Liver (tissue), 9 donors: Measurements from ENCODE around the gene COX4I1. TPM values are rescaled to one million over a fixed set of nuclear protein-coding genes. Genes with fewer than 3 reads are reported as not detected.

Source experiments
- DNase-seq: peaks from one replicate; pipeline ENCODE4 v3.0.0-alpha.2; 2017; ENCODE audit warnings: low spot score
- H3K27ac ChIP-seq, 2 donors: one replicate each; pipeline ENCODE4 v1.7.0; 2013; ENCODE audit warnings: inconsistent platforms in 2 of 2, low read length in 2 of 2, control low read depth in 1 of 2, low read depth in 1 of 2, mild to moderate bottlenecking in 1 of 2
- H3K27me3 ChIP-seq, 4 donors: one replicate each; pipeline versions ENCODE4 v1.6.1 to v1.7.0; 2013; ENCODE audit warnings: low read length in 3 of 4, inconsistent platforms in 1 of 4, mild to moderate bottlenecking in 1 of 4, moderate library complexity in 1 of 4; ENCODE audit not compliant: control insufficient read depth in 4 of 4, insufficient read depth in 4 of 4
- H3K36me3 ChIP-seq, 4 donors: one replicate each; pipeline versions ENCODE4 v1.6.1 to v1.7.0; 2013; ENCODE audit warnings: low read length in 3 of 4, mild to moderate bottlenecking in 3 of 4, low read depth in 1 of 4, moderate library complexity in 1 of 4; ENCODE audit not compliant: control insufficient read depth in 4 of 4, insufficient read depth in 3 of 4
- H3K4me1 ChIP-seq, 4 donors: one replicate each; pipeline versions ENCODE4 v1.6.1 to v1.7.0; 2013; ENCODE audit warnings: low read length in 3 of 4, mild to moderate bottlenecking in 3 of 4, moderate library complexity in 1 of 4; ENCODE audit not compliant: control insufficient read depth in 4 of 4, insufficient read depth in 4 of 4
- H3K4me3 ChIP-seq, 3 donors: one replicate each; pipeline versions ENCODE4 v1.6.1 to v1.7.0; 2013; ENCODE audit warnings: low read length in 3 of 3, control low read depth in 1 of 3, low read depth in 1 of 3, mild to moderate bottlenecking in 1 of 3
- H3K9ac ChIP-seq, 2 donors: one replicate each; pipeline ENCODE4 v1.7.0; 2013; ENCODE audit warnings: low read length in 2 of 2, mild to moderate bottlenecking in 2 of 2, moderate library complexity in 2 of 2, control low read depth in 1 of 2, low read depth in 1 of 2
- H3K9me3 ChIP-seq, 4 donors: one replicate each; pipeline versions ENCODE4 v1.6.1 to v1.7.0; 2013; ENCODE audit warnings: low read length in 3 of 4; ENCODE audit not compliant: control insufficient read depth in 4 of 4
- CTCF ChIP-seq: fragments of 150-350 bp; IDR thresholded peaks from 2 replicates; pipeline ENCODE4 v1.5.1; 2017; ENCODE audit warnings: improper control_type of control experiment, low read depth, low read length; ENCODE audit not compliant: missing input control
- EGR1 ChIP-seq, 2 donors: IDR thresholded peaks; 2 replicates each; pipeline ENCODE4 v1.6.1; 2016 to 2018; ENCODE audit warnings: antibody characterized with exemption in 2 of 2, low read depth in 2 of 2
- FOXA1 ChIP-seq: IDR thresholded peaks from 2 replicates; pipeline ENCODE4 v1.6.1; 2016; ENCODE audit warnings: antibody characterized with exemption
- FOXA2 ChIP-seq: IDR thresholded peaks from 2 replicates; pipeline ENCODE4 v1.6.1; 2016; ENCODE audit warnings: antibody characterized with exemption
- HNF4A ChIP-seq, 2 donors: conservative IDR thresholded peaks; 2 replicates each; pipeline ENCODE4 v1.6.1; 2016; ENCODE audit warnings: antibody characterized with exemption in 2 of 2, mild to moderate bottlenecking in 2 of 2
- HNF4G ChIP-seq: IDR thresholded peaks from 2 replicates; pipeline ENCODE4 v1.6.1; 2016; ENCODE audit warnings: antibody characterized with exemption
- JUND ChIP-seq, 2 donors: IDR thresholded peaks; 2 replicates each; pipeline ENCODE4 v1.6.1; 2016; ENCODE audit warnings: antibody characterized with exemption in 2 of 2
- NR2F2 ChIP-seq: IDR thresholded peaks from 2 replicates; pipeline ENCODE4 v1.6.1; 2016; ENCODE audit warnings: antibody characterized with exemption
- RXRA ChIP-seq, 2 donors: IDR thresholded peaks; 2 replicates each; pipeline ENCODE4 v1.6.1; 2017 to 2018; ENCODE audit warnings: antibody characterized with exemption in 2 of 2, mild to moderate bottlenecking in 1 of 2
- SP1 ChIP-seq: IDR thresholded peaks from 2 replicates; pipeline ENCODE4 v1.6.1; 2018; ENCODE audit warnings: antibody characterized with exemption, mild to moderate bottlenecking
- WGBS: extraction: QIAGEN DNeasy Blood & Tissue Kit; methylation state at CpG from one replicate; pipeline ENCODE4 v1.1.7; 2013; 5-methylcytosine and 5-hydroxymethylcytosine counted together
- polyA plus RNA-seq, 2 donors: library from polyadenylated mRNA; stranded (reverse) in 1 of 2; unstranded in 1 of 2; fragments of 200-250 nt in 1 of 2; fragments of >200 nt in 1 of 2; fragmentation: Nextera tagmentation in 1 of 2; extraction: Ambion mirVana in 1 of 2; gene quantifications; one replicate each; pipeline versions ENCODE4 v1.2.1 to v1.2.3, GENCODE V29; 2013 to 2015
- total RNA-seq, 2 donors: library from RNA; depleted of rRNA; stranded (reverse); fragments of >200 nt; gene quantifications; one replicate each; pipeline ENCODE4 v1.2.3, GENCODE V29; 2014
- TF ChIP-seq, protein P1 (sequence below): IDR thresholded peaks from 2 replicates; pipeline ENCODE4 v1.6.1; 2016; ENCODE audit warnings: antibody characterized with exemption, mild to moderate bottlenecking
- TF ChIP-seq, protein P2 (sequence below): IDR thresholded peaks from 2 replicates; pipeline ENCODE4 v1.6.1; 2016; ENCODE audit warnings: antibody characterized with exemption
- TF ChIP-seq, protein P3 (sequence below): IDR thresholded peaks from 2 replicates; pipeline ENCODE4 v1.6.1; 2016; ENCODE audit warnings: antibody characterized with exemption
- donor health status: healthy.
- donor health status: healthy.
- donor health status: healthy.
- donor health status: healthy.
- donor health status: healthy.

COX4I1 gene
- total and polyA plus RNA-seq, 4 donors = 186 to 576 (median 331) TPM

GRCh38 chr16:85830821-85831220 is 31.3 kb downstream of the COX4I1 start:
- Histone ChIP-seq H3K9me3 (peaks cover 0 to 2% (median 0%) of the 10 kb centered on the region in 4 donors), H3K9ac (no peak overlapping the region), H3K4me1 (no peaks in the 10 kb centered on the region), H3K27me3 (no peaks in the 10 kb centered on the region), H3K4me3 (no peak overlapping the region), H3K27ac (no peak overlapping the region), H3K36me3 (no peaks in the 10 kb centered on the region)
- no peak for DNase-seq
- WGBS = 86% methylated on average over 9 of the region's 9 CpGs
- TF ChIP-seq JUND (IDR thresholded peaks at IDR 0.05) (no peak), NR2F2 (no peak), CTCF (no peak), HNF4A (conservative IDR thresholded peaks at IDR 0.05) (no peak), FOXA1 (no peak), HNF4G (no peak), SP1 (no peak)
- TF ChIP-seq, protein P1, sequence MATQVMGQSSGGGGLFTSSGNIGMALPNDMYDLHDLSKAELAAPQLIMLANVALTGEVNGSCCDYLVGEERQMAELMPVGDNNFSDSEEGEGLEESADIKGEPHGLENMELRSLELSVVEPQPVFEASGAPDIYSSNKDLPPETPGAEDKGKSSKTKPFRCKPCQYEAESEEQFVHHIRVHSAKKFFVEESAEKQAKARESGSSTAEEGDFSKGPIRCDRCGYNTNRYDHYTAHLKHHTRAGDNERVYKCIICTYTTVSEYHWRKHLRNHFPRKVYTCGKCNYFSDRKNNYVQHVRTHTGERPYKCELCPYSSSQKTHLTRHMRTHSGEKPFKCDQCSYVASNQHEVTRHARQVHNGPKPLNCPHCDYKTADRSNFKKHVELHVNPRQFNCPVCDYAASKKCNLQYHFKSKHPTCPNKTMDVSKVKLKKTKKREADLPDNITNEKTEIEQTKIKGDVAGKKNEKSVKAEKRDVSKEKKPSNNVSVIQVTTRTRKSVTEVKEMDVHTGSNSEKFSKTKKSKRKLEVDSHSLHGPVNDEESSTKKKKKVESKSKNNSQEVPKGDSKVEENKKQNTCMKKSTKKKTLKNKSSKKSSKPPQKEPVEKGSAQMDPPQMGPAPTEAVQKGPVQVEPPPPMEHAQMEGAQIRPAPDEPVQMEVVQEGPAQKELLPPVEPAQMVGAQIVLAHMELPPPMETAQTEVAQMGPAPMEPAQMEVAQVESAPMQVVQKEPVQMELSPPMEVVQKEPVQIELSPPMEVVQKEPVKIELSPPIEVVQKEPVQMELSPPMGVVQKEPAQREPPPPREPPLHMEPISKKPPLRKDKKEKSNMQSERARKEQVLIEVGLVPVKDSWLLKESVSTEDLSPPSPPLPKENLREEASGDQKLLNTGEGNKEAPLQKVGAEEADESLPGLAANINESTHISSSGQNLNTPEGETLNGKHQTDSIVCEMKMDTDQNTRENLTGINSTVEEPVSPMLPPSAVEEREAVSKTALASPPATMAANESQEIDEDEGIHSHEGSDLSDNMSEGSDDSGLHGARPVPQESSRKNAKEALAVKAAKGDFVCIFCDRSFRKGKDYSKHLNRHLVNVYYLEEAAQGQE = no peak
- TF ChIP-seq, protein P2, sequence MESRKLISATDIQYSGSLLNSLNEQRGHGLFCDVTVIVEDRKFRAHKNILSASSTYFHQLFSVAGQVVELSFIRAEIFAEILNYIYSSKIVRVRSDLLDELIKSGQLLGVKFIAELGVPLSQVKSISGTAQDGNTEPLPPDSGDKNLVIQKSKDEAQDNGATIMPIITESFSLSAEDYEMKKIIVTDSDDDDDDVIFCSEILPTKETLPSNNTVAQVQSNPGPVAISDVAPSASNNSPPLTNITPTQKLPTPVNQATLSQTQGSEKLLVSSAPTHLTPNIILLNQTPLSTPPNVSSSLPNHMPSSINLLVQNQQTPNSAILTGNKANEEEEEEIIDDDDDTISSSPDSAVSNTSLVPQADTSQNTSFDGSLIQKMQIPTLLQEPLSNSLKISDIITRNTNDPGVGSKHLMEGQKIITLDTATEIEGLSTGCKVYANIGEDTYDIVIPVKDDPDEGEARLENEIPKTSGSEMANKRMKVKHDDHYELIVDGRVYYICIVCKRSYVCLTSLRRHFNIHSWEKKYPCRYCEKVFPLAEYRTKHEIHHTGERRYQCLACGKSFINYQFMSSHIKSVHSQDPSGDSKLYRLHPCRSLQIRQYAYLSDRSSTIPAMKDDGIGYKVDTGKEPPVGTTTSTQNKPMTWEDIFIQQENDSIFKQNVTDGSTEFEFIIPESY = no peak
- TF ChIP-seq, protein P3, sequence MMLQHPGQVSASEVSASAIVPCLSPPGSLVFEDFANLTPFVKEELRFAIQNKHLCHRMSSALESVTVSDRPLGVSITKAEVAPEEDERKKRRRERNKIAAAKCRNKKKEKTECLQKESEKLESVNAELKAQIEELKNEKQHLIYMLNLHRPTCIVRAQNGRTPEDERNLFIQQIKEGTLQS = no peak

- no peak overlapping the region for H3K27ac ChIP-seq
- H3K27me3 ChIP-seq = no peaks in the 10 kb centered on the region
These were observed 33.2 kb downstream of the COX4I1 start for GRCh38 chr16:85832570-85833218.

More at GRCh38 chr16:85832570-85833218, 33.2 kb downstream of the COX4I1 start:
- no peak for TF ChIP-seq EGR1 (IDR thresholded peaks at IDR 0.05; ENCODE audit: low read depth in 2 of 2)
- TF ChIP-seq, protein P3 = no peak
- TF ChIP-seq RXRA (IDR thresholded peaks at IDR 0.05) = no peak
- TF ChIP-seq SP1 = no peak
- TF ChIP-seq, protein P2 = no peak
- no peak for TF ChIP-seq NR2F2
- no peak for TF ChIP-seq JUND (IDR thresholded peaks at IDR 0.05)
- no peak for TF ChIP-seq FOXA2
- TF ChIP-seq, protein P1 = no peak
- no peak for TF ChIP-seq HNF4G
- Histone ChIP-seq H3K36me3 (no peaks in the 10 kb centered on the region), H3K9me3 (peaks cover 0 to 2% (median 0%) of the 10 kb centered on the region in 4 donors), H3K4me1 (no peaks in the 10 kb centered on the region), H3K9ac (no peak overlapping the region), H3K4me3 (no peak overlapping the region)
- 88% methylated on average over 21 of the region's 21 CpGs for WGBS
- no peak for DNase-seq
